ENCODE measurements around the gene MEIOB.

Gene MEIOB

DNA sequence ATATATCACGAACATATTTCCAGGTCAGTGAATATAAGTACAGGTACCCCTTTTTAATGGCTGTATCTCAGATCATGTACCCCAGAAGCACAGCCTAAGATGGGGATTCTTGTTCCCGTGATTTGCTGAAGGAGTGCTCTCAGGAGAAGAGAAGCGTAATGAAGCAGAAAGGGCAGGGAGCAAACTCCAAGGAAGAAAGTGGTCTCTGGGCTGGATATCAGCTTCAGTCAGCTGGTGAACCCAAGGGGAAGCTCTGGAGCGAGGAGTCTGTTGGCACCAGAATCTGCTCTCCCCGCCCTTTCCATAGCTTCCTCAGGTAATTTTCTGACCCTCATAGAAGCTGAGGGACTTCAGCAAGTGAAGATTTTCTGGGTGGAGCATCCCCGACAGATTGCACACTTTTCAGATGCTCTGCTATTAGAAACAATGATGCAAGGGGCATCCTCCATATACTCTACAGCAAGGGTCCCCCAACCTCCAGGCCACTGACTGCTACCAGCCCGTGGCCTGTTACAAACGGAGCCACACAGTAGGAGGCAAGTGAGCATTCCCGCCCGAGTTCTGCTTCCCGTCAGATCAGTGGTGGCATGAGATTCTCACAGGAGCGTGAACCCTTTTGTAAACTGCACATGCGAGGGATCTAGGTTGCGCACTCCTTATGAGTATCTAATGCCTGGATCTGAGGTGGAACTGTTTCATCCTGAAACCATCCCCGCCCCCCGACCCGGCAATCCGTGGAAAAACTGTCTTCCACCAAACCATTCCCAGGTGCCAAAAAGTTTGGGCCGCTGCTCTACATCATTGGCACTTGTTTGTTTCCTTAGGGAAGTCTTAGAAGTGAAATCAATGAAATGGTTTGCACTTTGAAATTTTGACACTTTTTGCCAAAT, 40.5 kb downstream of the MEIOB start:
- DNase-seq (ENCODE audit: low read depth in 2 of 2): no peak

DNA sequence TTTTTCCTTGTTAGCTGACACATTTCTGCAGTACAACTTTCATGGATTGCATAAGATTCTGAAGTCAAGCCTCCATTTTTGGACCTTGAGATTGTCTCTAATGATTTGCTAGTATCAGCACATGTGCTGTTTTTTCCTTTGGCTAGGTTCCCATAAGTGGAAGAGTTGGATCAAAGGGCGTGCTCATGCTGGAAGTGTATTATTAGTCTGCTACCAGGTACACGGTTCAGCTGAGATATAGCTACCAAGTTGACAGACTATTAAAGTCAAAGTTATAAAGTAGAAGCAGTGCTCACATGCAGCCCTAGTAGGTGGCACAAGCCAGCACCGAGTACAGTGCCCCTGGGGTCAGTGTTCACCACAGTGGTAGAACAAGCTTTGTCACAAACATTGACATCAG, 41.8 kb downstream of the MEIOB start:
- no peak for DNase-seq (ENCODE audit: low read depth in 2 of 2)

DNA sequence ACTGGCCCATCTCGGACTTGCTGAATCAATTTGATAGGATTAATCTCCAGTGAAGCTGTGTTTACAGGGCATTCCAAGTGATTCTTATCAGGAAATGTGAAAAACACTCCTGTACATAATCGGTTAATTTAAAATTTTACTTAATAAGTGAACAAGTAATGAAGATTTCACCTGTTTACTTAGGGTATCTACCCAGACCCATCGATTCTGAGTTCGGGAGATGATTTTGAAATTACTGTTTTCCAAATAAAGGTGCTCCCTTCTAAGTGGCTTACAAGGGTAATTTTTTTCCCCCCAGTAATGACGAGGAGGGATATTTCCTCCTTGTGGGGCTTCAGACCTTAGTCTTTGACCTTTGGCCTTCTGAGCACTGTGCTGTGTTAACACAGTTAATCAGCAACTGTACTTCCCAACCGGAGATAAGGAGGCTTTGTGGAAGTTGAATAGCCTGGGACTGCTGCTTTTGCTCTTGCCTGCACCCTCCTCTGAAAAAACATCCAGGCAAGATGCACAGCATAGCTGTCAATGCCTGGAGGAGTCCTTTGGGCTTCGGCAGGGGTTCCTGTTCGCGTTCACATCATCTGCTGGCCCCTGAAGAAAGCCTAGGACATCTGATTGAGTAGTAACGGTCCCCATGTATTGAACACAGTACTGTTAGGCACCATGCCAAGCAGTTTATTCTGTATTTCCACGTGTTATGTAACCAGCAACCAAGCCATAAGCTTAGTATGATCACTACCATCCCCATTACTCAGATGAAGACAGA, 43.1 kb downstream of the MEIOB start:
- DNase-seq (ENCODE audit: low read depth in 2 of 2): no peak

DNA sequence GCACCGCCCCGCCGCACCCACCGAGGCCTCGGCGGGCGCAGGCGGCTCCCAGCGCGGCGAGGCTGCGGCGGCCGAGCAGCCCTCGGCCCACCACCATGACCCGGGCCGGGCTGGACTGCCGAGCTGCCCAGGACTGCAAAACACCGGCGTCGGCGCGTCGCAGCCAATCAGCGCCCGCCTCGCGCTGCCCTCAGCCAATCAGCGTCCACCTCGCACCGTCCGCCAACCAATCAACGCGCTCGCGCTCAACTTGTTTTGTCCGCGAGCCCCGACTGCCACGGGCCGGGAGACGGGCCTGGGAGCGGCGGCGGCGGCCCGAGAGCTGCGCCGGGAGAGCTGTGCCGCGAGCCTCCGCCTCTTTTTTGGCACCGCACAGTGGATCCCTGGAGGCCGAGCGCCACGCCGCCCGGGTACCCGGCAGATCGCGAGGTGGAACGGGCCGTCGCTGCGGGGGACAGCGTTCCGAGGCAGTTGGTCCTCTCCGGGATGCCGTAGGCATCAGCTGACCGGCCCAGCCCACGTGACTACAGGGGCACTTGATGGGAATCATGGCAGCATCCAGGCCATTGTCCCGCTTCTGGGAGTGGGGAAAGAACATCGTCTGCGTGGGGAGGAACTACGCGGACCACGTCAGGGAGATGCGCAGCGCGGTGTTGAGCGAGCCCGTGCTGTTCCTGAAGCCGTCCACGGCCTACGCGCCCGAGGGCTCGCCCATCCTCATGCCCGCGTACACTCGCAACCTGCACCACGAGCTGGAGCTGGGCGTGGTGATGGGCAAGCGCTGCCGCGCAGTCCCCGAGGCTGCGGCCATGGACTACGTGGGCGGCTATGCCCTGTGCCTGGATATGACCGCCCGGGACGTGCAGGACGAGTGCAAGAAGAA, 45.0 kb downstream of the MEIOB start, which contains the start of the genes FAHD1 and HAGH:
Gene FAHD1 (plus strand): TSS at position 516 of the 883 bp plus-strand sequence. CDS start 33 bp downstream, at position 549.
Gene HAGH (minus strand): TSS at position 135 of the 883 bp plus-strand sequence. CDS start 38 bp downstream, at position 97.
- peak; percentile 75 to 86 for DNase-seq (ENCODE audit: low read depth in 2 of 2)

DNA sequence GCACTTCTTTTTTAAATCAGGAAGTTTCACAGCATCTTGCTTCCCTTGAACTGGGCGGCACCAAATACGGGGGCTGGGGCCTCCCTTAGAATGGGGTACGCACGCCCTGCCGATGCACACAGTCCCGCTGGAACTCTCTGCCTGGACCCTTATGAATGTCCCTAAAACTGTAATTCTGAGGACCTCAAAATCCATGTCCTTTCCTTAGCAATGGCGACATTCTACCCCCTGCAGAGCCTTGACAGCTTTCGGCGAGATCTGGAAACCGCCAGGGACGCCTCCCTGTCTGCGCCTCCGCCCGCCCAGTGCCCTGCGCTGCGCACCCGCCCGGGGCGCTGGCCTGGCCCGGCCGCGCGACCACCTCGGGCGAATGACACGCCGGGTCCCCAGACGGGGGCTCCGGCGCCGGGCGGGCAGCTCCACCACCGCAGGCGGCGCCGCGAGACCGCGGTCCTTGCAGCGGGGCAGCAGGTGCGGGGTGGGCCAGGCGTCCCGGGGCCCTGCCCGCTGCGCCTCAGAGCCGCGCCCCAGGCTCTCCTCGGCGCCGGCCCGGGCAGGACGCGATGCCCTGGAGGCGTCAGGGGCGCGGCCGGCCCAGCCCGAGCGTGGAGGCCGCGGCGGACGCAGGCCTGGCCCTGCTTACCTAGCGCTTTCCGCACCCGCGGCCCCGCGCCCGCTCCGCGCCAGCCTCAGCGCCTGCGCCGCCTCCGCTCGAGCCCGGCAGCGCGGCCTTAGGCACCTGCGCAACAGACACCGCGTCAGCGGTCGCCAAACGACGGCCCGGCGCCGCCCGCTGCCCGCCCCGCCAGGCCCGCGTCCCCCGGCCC, 45.9 kb downstream of the MEIOB start:
- DNase-seq (ENCODE audit: low read depth in 2 of 2): peak; percentile 53 to 57

DNA sequence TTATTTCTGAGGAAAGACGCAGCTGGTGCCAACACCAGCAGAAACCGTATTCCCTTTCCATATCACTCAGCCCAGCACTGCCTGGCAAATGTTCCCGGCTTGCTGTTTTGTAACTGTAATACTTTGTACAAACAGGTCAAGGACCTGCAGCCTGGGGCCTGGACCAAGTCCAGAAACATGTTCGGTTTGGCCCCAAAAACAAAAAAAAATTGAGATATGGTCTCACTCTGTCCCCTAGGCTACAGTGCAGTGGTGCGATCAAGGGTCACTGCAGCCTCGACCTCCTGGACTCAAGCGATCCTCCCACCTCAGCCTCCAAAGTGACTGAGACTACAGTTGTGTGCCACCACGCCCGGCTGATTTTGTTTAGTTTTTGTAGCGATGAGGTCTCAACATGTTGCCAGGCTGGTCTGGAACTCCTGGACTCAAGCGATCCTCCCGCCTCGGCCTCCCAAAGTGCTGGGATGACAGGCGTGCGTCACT, 46.5 kb downstream of the MEIOB start:
- DNase-seq (ENCODE audit: low read depth in 2 of 2): no peak

DNA sequence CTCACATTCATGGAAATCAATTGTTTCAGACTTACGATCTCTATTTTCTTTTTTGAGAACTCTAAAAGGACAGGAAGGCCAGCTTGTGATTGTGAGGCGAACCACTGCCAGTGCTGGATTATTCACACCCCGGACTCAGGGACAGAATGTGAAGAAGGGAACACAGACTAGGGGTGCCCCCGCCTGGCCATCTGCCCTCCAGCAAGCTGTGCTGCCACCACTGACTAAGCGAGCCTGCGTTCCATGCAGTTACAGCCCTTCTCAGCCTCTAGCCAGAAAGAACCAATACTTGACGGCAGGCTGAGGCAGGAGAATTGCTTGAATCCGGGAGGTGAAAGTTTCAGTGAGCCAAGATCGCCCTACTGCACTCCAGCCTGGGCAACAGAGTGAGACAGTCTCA, 48.1 kb downstream of the MEIOB start:
- no peak for DNase-seq (ENCODE audit: low read depth in 2 of 2)

DNA sequence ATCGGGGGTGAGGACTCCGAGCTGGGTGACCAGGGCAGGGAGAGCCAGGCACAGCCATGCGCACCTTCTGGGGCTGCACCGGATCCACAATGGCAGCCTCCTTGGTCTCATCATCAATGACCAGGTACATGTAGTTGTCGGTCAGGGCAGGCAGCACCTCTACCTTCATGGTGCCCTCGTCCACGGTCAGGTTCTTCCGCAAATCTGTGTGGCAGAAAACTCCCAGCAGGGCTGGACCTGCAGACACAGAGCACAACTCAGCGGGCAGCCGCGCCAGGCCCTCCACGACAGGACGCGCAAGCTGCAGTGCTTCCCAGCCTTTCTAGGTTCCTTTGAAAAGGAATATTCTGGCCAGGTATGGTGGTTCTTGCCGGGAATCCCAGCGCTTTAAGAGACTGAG, 49.2 kb downstream of the MEIOB start:
- no peak for DNase-seq (ENCODE audit: low read depth in 2 of 2)

DNA sequence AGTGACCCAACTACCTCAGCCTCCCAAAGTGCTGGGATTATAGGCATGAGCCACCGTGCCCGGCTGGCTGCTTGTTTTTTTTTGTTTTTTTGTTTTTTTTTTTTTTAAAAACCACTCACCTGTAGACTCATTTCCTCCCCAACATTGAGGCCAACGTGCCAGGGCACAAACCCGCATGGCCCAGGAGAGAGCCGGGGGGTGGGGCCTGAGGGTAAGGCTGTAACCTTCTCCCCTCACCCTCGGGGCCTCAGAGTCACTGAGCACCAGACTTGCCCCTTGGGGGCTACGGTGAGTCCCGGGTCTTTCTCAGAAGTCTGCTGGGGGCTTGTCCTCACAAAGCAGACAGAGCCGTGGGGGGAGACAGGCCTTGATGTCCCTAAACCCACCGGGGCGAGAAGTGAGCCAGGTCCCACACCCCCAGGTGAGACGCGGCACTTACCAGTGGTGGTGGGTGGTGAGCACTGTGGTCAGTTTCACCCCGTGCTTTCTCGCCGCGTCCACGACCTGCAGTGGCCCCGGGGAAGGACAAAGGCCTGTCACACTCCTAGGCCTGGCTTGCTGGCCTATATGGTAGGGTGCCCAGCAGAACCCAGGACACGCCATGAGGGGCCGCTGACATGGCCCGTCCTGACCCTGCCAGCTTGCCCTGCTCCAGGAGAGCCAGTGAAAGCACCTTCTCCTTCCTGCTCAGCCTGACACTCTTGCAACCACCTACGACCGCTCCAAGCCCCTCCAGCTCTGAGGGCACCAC, 49.9 kb downstream of the MEIOB start:
- no peak for DNase-seq (ENCODE audit: low read depth in 2 of 2)

DNA sequence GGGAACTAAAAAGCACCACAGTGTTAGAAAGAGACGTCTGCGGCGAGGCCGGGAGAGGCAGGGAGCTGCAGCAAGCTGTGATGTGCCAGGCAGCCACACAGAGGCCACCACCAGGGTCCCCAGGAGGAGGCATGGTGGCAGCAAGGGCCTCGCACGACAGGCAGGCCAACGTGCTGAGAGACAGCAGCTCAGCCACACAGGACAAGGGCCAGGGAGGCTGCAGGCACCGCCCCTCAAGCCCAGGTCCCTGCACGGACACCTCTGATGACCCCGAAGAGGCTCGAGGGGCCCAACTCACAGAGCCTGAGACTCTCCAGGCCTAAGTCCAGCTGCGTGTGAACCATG, 51.0 kb downstream of the MEIOB start:
- no peak for DNase-seq (ENCODE audit: low read depth in 2 of 2)

DNA sequence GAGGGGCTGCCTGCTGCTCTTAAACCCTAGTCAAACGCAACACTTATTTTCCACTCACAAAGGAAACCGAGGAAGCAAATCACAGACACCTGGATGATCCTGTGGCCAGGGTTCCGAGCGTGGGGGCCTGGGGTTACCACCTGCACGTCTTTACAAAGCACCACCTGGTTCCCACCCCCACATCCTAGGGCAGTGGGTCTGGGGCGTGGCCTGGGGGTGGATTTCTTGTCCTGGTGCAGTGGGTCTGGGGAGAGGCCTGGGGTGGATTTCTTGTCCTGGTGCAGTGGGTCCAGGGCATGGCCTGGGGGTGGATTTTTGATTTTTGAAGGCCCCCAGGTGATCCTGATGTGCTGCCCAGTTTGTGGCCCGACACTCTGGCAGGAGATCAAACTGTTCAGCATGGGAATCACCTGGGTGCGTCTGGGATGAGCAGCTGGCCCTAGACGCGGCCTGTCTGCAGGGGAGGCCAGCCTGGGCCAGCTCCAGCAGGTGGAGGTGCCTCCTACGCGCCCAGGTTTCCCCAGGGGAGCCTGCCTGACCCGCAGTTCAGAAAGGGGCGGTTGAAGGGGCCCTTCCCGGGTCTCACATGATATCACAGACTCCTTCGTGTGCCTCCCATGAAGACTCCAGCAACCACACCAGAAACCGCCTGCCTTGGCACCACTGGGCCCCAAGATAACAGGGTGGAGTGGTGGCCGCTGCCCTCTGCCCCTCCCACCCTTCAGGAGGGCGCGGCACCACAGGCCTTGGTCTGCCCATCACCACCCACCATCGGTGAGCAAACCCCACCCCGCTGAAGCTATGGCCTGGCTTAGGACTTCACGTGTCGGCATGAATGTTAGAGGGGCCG, 51.6 kb downstream of the MEIOB start:
- no peak for DNase-seq (ENCODE audit: low read depth in 2 of 2)

DNA sequence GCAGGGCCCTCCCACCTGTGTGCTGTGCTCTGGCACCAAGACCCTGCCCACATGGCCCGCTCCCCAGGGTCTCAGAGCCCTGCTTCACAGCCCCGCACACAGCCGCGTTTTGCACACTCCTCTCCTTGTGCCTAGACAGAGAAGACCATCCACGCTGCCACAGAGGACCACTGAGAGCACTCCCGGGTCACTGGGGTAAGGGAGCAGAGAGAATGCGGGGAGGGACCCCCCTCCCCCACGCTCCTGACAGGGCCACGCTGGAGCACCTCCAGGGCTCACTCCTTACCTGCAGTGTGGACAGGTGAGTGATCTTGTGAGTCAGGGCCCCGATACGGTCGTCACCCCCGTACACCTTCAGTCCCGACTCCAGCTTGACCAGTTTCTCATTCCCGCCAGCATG, 52.4 kb downstream of the MEIOB start:
- no peak for DNase-seq (ENCODE audit: low read depth in 2 of 2)

DNA sequence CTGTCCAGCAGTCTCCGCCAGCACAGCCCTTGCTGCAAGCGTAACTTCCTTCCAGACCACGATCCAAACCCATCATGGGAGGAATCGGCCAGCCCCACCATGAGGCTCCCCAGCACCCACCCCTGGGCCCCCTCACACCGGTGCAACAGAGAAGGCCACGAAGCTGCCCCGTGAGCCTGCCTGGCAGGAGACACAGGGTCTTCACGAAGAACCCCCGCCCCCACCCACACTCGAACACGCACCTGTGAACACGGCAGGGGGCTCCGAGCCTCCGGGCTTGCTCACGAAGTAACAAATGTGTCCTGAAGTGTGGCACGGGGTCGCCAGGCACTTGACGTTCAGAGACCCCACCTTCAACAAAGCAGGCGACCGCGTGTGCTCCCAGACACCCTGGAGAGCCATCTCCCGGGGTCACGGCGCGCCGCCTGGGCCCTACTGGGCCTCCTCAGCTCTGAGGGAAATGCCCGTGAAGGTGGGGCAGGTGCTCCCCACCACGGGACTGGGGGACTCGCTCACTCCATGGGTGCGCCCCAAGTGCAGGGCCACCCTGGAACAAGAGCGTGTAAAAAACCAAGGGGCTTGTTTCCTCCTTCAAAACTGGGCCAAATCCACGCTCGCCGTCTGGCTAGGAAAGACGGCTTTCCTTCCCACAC, 53.0 kb downstream of the MEIOB start:
- no peak for DNase-seq (ENCODE audit: low read depth in 2 of 2)

DNA sequence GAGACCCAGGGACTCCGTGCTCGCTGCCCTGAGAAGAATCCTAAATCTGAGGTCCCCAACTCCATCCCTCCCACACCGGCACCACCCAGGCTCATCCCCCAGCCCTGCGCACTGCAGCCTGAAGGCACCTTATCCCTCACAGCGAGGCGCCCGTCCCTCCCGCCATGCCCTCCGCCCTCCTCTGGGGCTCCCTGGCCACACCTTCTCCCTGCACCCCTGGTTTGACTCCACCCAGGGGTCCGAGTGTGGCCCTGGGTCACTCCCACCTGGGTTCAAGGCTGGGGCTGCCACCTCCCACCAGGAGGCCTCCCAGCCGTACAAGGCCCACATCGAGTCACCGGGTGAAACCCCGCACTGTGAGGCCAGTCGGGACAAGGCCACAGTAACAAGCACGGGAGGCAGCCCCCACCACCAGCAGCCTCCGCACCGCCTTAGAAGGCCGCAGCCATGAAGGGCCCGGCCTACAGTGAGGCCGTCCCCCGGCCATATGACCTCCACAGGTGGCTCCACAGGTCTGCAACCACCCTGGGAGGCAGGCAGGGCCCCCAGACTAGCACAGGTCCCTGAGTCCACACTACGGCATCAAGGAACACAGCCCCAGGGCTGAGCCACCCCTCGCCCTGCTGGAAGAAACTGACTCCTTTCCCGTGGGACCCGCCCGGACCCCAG, 53.6 kb downstream of the MEIOB start:
- no peak for DNase-seq (ENCODE audit: low read depth in 2 of 2)

DNA sequence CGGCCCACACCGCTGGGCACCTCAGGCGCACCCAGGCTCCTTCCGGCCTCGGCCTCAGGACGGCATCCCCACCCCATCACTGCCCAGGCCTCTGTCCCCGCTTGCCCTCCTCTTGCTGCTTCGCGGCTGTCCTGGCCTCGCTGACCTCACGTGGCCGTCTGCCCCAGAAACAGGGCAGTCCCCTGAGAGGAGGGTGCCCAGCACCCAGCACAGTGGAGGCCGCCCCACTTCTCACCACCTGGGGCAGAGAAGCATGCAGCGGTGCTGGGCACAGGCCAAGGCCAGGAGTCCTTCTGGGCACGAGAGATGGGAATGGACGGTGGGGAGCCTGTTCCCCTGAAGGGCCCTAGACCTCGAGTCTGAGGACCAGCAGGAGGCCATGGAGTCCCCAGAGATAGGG, 54.2 kb downstream of the MEIOB start:
- no peak for DNase-seq (ENCODE audit: low read depth in 2 of 2)

DNA sequence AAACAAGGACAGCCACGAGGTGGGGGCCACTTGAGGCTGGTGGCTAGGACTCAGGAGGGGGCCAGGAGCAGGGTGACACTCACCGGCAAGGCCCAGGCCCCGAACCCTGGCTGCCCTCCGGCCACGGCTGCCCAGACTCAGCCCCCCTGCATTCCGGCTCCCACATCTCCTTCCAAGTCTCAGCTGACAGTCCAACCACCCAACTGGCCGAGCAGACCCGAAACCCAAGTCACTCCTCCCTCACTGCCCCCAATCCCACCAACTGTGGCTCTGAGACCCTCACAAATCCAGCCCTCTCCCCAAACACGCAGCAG, 54.7 kb downstream of the MEIOB start:
- DNase-seq (ENCODE audit: low read depth in 2 of 2): no peak

DNA sequence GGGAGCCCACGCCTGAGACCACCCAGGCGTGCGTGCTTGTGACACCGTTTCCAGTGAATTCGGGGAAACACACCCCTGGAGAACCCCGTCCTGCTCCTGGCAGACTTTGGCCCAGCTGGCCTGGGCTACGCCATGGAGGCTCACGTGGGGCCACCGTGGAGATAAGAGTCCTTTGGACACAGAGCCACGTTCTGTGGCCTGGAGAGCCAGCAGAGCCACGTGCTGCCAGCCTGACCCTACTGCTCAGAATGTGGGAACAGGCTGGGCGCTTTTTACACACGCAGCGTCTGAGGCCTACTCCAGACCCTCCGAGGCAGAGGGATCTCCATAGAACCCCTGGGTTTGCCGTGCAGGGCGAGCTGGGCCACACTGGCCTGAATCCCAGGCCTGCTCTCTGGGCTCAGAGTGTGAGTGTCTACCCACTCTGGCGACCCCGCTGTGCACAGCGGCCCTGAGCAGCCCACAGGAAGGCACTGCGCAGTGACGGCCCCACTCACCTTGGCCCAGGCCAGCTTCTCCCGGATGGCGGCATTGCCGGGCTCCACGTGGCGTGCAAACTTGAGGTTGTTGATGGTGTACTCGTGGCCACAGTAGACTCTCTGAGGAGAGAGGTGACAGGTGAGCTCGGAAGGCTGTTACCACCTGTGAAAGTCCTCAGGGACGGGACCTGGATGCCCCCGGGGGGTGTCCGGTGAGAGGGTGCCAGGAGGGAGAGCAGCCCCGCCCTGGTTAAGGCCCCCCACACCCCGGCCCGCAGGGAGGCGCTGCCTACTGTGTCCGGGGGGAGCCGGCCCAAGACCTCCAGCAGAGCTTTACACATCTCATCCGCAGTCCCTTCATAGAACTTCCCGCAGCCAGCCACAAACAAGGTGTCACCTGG, 55.3 kb downstream of the MEIOB start:
- DNase-seq (ENCODE audit: low read depth in 2 of 2): no peak

All from stimulated activated CD8-positive, alpha-beta memory T cell treated with anti-CD3 and anti-CD28 coated beads, Interleukin-2, amount 100 ng/mL, for 48 hours (primary cell).